ENCODE data around the gene PTPRK.
"Not testable (repeated sequence)": the region's sequence is repeated elsewhere in the genome, so short reads cannot be mapped to it uniquely, and the experiment has no call there.

PTPRK gene

GRCh38 chr6:127949251-127949650 lies 571.1 kb downstream of the PTPRK start:
- DNase-seq = no peak

DNA sequence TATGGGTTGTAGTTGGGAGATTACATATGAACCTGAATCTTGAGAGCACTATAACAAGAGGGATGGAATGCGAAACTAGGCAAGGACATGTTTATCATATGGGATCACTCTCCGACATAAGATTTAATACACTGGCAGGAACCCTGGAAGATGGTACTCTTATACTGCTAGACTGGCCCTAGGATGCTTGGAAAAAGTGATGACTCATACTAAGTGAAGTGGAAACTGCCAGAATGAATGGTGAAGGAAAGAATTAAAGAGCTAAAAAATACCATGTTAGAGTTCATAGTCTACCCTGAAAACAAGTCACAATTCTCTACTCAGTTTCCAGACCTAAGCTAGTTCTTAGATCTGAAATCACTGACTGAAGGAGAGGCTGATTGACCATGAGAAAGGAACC lies 574.0 kb downstream of the PTPRK start:
- DNase-seq = no peak

GRCh38 chr6:127945434-127946097 lies 574.8 kb downstream of the PTPRK start:
- DNase-seq = no peak

DNA sequence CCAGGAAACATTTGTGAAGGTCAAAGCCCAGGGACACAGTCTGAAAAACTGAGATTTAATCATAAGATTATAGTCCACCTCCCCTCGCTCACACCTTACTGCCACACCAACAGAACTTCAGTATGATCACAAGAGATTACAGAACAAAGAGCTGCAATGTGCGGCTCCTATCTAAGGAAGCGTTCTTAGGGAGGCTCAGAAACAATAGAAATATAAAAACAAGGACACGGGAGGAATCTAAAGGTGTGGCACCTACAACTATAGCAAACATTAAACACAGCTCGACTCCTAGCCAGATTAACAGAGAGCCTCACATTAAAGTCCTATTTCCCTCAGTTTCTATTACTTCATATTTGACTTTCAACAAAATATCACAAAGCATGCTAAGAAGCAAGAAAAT lies 579.2 kb downstream of the PTPRK start:
- no peak for DNase-seq

- DNase-seq = no peak
Observed at GRCh38 chr6:127939442-127940066, 580.8 kb downstream of the PTPRK start.

- DNase-seq = no peak
Observed at GRCh38 chr6:127938701-127939100, 581.7 kb downstream of the PTPRK start.

GRCh38 chr6:127937747-127938146 lies 582.7 kb downstream of the PTPRK start:
- DNase-seq = no peak

GRCh38 chr6:127937102-127937501 lies 583.3 kb downstream of the PTPRK start:
- no peak for DNase-seq

GRCh38 chr6:127934956-127935355 lies 585.4 kb downstream of the PTPRK start:
- DNase-seq = no peak

- DNase-seq = no peak
Observed at GRCh38 chr6:127933852-127934840, 586.3 kb downstream of the PTPRK start.

- no peak for DNase-seq
Observed at GRCh38 chr6:127933137-127933536, 587.3 kb downstream of the PTPRK start.

- DNase-seq = no peak
Observed at GRCh38 chr6:127932708-127933107, 587.7 kb downstream of the PTPRK start.

GRCh38 chr6:127926441-127926840 lies 594.0 kb downstream of the PTPRK start:
- DNase-seq = not testable (repeated sequence)

- DNase-seq = no peak
Observed at GRCh38 chr6:127924440-127924839, 596.0 kb downstream of the PTPRK start.

DNA sequence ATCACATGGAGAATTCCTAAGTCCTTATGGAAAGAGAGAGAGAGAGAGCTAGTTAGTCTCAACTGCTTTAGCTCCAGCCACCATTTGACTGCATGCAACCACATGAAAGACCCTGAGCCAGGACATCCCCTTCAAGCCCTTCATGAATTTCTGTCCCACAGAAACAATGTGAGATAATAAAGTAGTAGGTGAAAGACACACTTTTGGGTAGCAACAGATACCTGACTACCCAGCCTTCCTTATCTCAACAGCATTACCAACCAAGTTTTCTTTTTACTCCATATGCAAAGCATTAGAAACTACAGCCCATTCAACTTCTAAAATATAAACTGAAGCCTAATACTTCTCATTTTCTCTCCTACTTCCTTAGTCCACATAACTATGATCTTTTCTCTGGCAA lies 596.4 kb downstream of the PTPRK start:
- no peak for DNase-seq

GRCh38 chr6:127923135-127923534 lies 597.3 kb downstream of the PTPRK start:
- no peak for DNase-seq

GRCh38 chr6:127921982-127922381 lies 598.4 kb downstream of the PTPRK start:
- DNase-seq = no peak

- no peak for DNase-seq
Observed at GRCh38 chr6:127920804-127921203, 599.6 kb downstream of the PTPRK start.
